GM21619 (cell line): ENCODE results near the gene DBH.

ENCODE experiments used
- ATAC-seq: cut with Tn5 transposase; IDR thresholded peaks from one replicate; pipeline ENCODE4 v1.9.1; 2021; ENCODE audit not compliant: unreplicated experiment

Gene DBH

GRCh38 chr9:133680976-133681657, 45.0 kb downstream of the DBH start:
- no peak for ATAC-seq

- ATAC-seq = no peak
Measured at GRCh38 chr9:133681658-133682306, 45.6 kb downstream of the DBH start.

GRCh38 chr9:133682818-133683585, 46.8 kb downstream of the DBH start:
- no peak for ATAC-seq

- ATAC-seq = no peak
Measured at GRCh38 chr9:133683586-133684120, 47.5 kb downstream of the DBH start.

DNA sequence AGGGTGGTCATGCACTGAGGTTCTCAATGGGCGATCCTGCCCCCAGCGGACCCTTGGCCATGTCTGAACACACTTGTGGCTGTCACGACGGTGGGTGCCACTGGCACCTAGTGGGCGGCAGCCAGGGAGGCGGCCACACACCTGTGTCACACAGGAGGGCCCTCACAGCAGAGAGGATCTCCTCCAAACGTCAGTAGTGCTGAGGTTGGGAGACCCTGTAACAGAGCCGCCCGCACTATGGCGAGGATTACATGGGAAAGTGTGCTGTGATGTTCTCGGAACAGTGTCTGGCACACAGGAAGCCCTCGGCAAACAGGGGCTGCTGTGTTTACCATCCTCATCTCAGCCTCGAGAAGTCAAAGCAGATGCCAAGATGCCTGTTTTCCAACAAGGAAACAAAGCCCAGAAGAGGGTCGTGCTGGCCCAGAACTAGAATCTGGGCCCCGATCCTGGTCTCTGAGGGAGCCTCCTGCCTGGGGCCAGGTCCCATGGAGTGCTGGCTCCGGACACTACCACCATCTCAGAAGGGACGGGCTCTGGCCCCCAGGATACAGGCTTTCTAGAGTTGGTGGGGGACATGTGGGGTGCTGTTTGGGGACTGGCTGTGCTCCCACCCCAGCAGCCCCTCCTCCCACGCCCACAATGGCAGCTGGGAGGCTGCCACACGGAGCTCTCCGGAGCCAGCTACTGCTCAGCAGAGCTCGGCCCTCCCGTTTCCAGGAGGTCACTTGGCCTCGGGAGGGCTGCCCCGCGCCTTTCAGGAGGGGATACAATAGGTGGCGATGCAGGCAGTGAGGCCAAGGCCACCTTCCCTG, 48.2 kb downstream of the DBH start:
- no peak for ATAC-seq

GRCh38 chr9:133684936-133685361, 48.8 kb downstream of the DBH start:
- ATAC-seq = no peak

GRCh38 chr9:133685653-133686609, 49.8 kb downstream of the DBH start:
- ATAC-seq = no peak

- ATAC-seq = no peak
Measured at GRCh38 chr9:133686642-133687575, 50.7 kb downstream of the DBH start.

DNA sequence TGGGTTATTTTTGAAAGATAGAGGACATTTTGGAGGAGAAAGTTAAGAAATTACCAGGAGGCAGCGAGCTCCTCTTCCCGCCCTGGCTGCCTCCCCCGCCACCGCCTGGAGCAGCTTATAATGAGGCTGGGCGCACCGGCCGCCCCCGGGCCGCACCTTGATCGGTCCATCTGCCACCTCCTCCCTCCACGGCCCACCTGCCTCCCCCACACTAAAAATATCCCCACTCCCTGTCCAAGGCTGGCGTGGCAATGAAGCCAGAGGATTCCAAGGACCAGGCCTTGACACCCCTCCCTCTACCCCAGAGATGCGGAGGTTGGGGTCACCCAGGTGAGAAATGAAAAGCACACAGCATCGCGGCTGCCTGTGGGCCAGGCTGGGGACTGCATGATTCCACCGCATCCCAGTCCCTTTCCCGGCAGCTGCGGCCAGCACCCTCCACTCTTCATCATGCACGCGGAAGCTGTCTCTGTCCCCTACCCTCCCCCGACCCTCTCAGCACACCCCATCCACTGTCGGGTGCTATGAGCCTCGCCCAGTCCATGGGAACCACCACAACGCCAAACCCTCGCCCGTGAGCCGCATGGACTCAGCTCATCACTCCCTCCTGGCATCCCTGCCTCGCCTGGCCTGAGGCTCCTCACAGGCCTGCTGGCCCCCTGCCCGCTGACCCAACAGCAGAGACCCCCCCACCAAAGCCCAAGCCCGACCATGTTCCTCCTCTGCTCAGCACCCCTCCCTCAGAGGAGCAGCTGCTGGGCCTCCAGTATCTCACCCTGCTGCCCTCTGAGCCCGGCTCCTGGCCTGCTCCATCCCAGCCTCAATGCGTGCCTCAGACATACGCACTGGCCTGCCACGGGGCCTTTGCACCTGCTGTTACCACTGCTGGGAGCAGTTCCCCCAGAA, 51.9 kb downstream of the DBH start:
- ATAC-seq = no peak

DNA sequence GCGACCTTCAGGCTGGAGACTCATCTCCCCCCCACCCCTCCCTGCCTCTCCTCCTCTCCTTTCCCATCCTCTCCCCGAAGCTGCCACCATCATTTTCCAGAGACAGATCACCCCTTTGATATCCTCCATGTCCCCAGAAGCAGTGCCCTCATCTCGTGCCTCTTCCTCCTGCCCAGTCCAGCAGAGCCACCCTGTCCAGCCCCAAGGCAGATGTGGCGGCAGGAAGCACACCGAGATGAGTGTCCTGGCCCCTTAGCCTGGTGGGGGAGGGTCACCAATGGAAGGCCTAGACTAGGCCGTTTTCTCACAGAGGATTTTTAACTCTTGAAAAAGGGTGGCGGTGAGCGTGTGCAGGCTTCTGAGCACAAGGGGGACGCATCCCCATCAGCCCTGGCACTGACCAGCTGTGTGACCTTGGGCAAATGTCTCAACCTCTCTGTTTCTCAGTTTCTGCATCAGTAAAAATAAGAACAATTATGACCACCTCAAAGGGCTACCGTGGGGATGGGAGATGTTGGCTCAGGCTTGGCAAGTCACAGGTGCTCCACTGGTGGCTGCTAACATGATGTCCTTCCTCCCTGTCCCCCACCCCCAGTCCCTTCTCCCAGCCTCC, 53.1 kb downstream of the DBH start:
- no peak for ATAC-seq

- no peak for ATAC-seq
Measured at GRCh38 chr9:133690081-133690561, 54.0 kb downstream of the DBH start.

- no peak for ATAC-seq
Measured at GRCh38 chr9:133691191-133691590, 55.0 kb downstream of the DBH start.

GRCh38 chr9:133691626-133692363, 55.6 kb downstream of the DBH start:
- no peak for ATAC-seq

DNA sequence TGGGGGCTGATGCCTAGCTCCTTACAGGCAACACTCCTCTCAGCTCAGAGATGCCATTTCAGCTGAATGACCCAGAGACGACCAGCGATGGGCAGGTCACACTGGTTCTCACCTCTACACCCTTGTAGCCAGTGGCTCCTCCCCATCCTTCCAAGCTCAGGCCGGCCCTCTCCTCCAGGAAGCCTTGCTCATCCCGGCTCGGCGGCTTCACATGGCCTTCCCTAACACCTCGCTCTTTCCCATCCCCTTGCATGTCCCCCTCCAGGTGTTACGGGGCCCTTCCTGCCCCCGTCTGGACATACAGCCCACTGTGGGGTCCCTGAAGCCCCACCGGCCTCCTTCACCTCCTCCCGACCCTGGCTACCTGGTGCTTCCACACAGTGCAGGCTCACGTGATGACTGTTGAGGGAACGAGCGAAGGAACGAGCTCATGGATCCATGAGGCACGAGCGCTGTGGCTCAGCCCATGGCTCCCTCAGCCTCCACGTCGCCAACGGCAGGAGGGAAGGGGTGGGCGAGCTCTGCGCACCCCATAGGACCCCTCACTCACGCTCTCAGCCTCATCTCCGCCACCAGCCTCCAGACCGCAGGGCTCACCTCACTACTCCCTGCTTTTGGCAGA, 56.3 kb downstream of the DBH start:
- ATAC-seq = no peak

GRCh38 chr9:133693116-133693515, 57.0 kb downstream of the DBH start:
- ATAC-seq = no peak
